Stromal cell of bone marrow (primary cell): ENCODE results near the gene TRIM38.
"Not testable (repeated sequence)": the region's sequence is repeated elsewhere in the genome, so short reads cannot be mapped to it uniquely, and the experiment has no call there.

Experiments used
- DNase-seq: peaks from one replicate; pipeline ENCODE4 v3.0.0-alpha.2; 2012; ENCODE audit warnings: low read depth

TRIM38 gene

GRCh38 chr6:25971187-25971821 is 8.7 kb downstream of the TRIM38 start:
- DNase-seq: peak; percentile 75

GRCh38 chr6:25972128-25972527 is 9.5 kb downstream of the TRIM38 start:
- DNase-seq: no peak

- no peak for DNase-seq
Measured at GRCh38 chr6:25972902-25973301, 10.3 kb downstream of the TRIM38 start.

GRCh38 chr6:25973923-25974555 is 11.4 kb downstream of the TRIM38 start:
- DNase-seq: no peak

- DNase-seq: no peak
Measured at GRCh38 chr6:25975923-25976560, 13.4 kb downstream of the TRIM38 start.

GRCh38 chr6:25980935-25981334 is 18.3 kb downstream of the TRIM38 start:
- no peak for DNase-seq

- no peak for DNase-seq
Measured at GRCh38 chr6:25981568-25982263, 19.1 kb downstream of the TRIM38 start.

- DNase-seq: no peak
Measured at GRCh38 chr6:25984265-25984664, 21.7 kb downstream of the TRIM38 start.

- DNase-seq: no peak
Measured at GRCh38 chr6:25987845-25988244, 25.2 kb downstream of the TRIM38 start.

GRCh38 chr6:25990172-25990873 is 27.7 kb downstream of the TRIM38 start:
- no peak for DNase-seq

GRCh38 chr6:25991785-25992412 is 29.3 kb downstream of the TRIM38 start:
- peak; percentile 25 for DNase-seq

GRCh38 chr6:25992413-25993340 is 30.1 kb downstream of the TRIM38 start:
- DNase-seq: peak; percentile 89

GRCh38 chr6:25993341-25993684 is 30.7 kb downstream of the TRIM38 start:
- not testable (repeated sequence) for DNase-seq

- DNase-seq: no peak
Measured at GRCh38 chr6:25995507-25995906, 32.9 kb downstream of the TRIM38 start.

- no peak for DNase-seq
Measured at GRCh38 chr6:25997921-25998320, 35.3 kb downstream of the TRIM38 start.

GRCh38 chr6:25998379-25998778 is 35.8 kb downstream of the TRIM38 start:
- no peak for DNase-seq

- DNase-seq: not testable (repeated sequence)
Measured at GRCh38 chr6:25999225-25999624, 36.6 kb downstream of the TRIM38 start.

- DNase-seq: no peak
Measured at GRCh38 chr6:26000366-26001144, 38.0 kb downstream of the TRIM38 start.

GRCh38 chr6:26003102-26003694 is 40.6 kb downstream of the TRIM38 start:
- DNase-seq: no peak
